ENCODE data around the gene TOR1B.

TOR1B gene

GRCh38 chr9:129815278-129815677 is 12.3 kb downstream of the TOR1B start:
- no peak for DNase-seq

GRCh38 chr9:129816501-129817435 is 13.8 kb downstream of the TOR1B start:
- no peak for DNase-seq

DNA sequence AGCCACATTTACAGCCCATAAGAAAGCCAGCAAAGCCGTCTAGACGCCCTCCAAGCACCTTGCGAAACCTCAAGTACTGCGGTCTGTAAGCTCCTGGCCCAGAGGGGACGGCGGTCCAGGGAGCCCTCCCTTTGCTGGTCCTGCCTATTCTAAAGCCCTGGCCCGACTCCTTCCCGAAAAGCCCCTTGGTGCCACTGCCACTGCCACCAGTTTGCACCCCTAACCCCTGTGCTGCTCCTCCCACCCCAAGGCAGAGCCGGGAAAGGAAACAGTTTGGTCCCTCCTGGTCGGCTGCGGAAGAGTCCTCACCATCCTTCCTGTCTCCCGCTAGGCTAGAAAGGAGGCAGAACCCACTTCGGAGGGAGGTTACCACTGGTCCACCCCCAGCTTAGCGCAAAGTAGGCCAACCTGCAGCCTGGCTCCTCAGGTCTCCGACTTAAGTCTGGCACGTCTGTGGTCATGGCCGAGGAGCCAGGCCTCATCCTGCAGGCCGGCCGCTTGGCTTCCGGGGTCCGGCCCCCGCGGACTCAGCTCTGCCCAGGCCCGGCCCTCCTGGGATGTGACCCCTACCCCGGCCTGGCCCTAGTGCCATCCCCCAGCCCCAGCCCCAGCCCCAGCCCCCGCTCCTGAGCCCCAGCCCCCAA is 20.0 kb downstream of the TOR1B start:
- DNase-seq, result no peak

DNA sequence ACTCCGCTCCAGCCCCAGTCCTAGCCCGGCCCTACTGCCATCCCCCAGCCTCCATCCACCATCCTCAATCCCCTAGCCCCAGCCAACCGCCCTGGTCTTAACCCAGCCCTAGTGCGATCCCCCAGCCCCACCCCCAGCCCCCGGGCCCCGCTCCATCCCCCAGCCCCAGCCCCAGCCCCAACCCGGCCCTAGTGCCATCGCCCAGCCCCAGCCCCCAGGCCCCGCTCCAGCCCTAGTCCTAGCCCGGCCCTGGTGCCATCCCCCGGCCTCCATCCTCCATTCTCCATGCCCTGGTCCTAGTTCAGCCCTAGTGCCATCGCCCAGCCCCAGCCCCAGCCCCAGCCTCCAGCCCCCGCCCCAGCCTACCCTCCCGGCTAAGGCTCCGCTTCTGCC is 20.6 kb downstream of the TOR1B start:
- no peak for DNase-seq

- DNase-seq, result peak; percentile 83
Measured at GRCh38 chr9:129823935-129824601, 21.1 kb downstream of the TOR1B start, which contains the start of gene TOR1A. TOR1A (minus strand) TSS chr9:129824136; CDS start chr9:129824085, 51 bp downstream.

GRCh38 chr9:129826344-129826743 is 23.4 kb downstream of the TOR1B start:
- DNase-seq, result no peak

DNA sequence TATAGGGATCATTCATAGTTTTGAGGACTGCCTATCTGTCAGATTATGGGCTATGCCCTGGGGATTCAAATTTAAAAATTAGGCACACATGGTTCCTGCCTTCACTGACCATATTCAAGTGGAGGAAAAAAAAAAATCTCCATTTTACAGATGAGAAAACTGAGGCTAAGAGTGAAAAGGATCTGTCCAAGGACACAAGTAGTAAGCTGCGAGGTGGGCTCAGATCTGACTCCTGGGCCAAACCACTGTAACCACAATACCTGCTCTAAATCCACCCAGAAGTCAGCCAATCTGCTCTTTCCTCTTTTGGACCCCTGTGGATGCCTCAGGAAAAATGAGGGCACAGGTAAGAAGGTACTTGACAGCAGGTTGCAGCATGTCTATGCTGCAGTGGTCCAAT is 23.8 kb downstream of the TOR1B start:
- no peak for DNase-seq

- DNase-seq, result no peak
Measured at GRCh38 chr9:129828051-129828450, 25.1 kb downstream of the TOR1B start.

DNA sequence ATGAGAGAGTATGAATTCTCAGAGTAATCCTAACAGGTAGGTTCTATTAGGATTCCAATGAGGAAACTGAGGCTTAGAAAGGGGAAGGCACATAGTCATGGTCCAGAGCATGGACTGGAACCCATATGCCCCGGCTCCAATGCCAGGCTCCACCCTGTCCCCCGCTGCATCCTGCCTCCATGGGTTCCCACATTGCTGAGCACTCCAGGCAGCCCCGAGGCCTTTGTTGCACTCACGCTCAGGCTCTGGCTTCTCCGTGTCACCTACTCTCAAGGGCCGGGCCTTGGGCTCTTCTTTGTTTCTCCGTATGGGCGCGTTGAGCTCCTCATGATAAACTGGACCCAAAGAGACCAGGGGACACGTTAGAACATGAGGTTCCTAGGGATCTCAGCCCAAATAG is 26.0 kb downstream of the TOR1B start:
- no peak for DNase-seq

DNA sequence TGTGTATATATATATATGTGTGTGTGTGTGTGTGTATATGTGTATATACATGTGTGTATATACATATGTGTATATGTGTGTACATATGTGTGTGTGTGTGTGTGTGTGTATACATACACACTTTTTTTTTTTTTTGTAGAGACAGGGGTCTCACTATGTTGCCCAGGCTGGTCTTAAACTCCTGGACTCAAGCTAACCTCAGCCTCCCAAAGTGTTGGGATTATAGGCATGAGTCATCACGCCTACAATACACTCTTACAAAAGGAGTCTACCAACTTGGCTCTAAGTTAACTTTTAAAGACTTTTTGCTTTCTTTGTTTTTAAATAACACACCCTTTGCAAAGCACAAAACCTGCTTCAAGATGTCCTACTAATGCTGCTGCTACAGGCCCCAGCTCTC is 30.0 kb downstream of the TOR1B start:
- no peak for DNase-seq

GRCh38 chr9:129834489-129835127 is 31.6 kb downstream of the TOR1B start:
- no peak for DNase-seq

DNA sequence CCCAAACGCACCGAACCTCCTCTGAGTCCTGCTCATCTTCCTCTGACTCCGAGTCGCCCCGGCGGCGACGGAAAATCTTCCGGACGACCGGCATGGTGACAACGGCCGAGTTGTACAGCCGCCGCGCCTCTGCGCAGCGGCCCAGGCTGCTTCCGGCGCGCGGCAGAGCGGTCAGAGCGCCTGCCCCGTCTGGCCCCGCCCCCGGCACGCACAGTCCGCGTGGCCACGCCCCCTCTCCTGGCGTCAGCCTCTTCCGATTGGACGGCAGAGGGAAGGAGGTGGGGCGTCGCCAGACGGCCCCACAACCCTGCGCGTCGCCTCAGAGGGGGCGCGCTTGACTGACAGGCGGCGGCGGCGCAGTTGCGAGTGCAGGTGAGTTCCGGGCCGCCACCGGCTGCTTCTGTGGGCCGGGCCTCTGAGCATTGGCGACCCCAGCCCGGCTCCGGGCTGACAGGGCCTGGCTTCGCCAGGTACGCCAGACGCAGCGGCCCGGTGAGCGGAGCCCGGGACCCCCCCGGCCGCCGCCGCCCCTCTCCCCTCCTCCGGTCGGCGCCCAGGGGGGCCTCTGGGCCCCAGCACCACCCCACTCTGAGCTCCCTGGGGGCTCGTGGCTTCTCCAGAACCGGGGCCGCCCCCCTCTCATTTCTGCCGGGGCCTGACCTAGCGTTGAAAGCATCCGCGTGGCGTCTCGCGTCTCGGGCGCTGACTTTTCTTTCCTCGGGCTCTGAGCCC is 32.3 kb downstream of the TOR1B start, which contains the start of the genes C9orf78 and USP20:
Gene C9orf78 (minus strand): TSS at position 148 of the 732 bp plus-strand sequence. CDS start 54 bp downstream, at position 94.
Gene USP20 (plus strand): TSS at position 331 of the 732 bp plus-strand sequence. CDS start 17,098 bp downstream, outside the sequence.
- DNase-seq, result peak; percentile 88

GRCh38 chr9:129835860-129836223 is 32.9 kb downstream of the TOR1B start:
- no peak for DNase-seq

DNA sequence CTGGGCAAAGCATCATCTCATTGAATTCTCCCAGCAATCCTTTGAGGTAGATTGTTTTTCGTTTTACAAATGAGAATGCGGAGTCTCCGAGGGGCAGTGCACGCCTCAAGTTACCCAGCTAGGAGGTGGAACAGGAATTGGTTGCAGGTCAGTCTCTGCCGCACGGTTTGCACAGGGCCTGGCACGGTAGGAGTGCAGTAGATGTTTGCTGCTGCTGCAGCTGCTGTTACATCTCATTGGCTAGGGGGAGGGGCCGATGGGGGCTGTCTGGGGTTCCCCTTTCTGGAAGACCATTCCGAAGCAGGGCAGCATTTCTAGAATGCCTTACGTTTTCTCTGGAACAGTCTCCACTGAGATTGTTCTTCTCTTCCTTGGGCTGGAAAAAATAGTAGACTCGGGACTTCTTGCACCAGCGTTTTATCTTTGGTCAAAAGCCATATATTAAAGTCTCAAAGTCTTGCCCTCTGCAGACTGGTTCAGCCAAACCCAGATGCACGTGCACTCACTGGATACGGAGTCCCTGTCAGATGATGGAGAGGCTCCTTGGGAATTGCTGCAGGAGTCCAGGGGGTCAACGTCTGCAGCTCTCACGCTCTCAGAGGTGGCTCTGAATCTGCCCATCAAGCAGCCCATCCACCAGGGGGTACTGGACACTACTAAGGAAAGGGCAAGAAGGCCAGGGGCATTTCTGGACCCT is 33.5 kb downstream of the TOR1B start:
- DNase-seq, result no peak

DNA sequence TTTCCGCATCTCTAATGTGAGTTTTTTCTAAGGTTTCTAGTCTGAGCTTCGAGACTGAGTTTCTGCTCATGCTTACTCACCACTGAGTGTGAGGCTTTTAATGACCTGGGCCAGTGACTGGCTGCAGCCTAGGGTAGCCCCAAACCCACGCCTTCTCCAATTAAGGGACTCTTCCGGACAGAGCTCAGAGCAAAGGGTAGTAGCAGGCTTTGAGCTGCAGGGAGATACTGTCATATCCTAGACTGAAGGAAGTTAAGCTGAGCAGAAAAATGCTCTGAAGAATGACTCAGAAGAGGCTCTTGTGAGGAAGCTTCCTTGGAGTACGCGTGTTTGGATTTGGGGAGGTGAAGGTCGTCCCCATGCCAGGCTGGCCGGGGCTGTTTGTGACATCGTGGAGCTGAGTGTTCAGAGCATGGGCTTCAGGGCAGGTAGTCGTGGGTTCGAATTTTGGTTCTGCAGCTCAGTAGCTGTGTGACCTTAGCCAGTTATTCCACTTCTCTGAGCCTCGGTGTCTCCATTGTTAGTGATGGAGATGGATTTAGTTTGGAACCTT is 35.8 kb downstream of the TOR1B start:
- no peak for DNase-seq

DNA sequence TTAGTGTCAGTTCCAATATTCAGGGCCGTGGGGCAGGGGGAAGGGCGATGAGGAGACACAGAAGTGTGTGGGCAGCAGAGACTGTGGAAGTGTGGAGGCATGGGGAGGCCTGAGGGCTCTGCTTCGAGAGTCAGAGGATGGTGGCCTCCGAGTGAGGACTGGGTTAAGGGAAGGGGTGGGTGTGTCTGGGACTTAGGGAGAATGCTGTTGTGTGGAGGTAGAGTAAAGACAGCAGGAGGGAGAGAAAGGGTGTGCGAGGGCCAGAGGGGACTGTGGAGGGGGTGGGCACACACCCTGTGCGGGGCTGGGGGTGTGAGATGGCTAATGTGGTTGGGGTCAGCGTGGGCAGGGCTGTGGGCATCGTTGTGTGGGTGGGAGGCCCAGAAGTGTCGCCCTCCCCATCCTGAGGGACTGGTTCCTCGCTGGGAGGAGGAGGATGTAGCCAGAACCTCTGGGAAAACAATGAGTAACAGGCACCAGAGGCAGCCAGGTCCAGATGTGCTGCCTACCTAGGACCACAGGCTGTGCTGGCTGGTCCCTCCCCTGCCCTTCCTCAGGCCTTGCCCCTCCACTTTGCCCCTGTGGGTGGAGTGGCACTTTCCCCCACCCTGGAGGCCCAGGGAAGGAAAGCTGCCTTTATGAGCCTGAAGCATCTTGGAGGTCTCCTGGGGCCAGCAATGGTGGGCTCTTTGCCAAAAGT is 36.5 kb downstream of the TOR1B start:
- no peak for DNase-seq

- DNase-seq, result no peak
Measured at GRCh38 chr9:129840034-129840433, 37.0 kb downstream of the TOR1B start.

DNA sequence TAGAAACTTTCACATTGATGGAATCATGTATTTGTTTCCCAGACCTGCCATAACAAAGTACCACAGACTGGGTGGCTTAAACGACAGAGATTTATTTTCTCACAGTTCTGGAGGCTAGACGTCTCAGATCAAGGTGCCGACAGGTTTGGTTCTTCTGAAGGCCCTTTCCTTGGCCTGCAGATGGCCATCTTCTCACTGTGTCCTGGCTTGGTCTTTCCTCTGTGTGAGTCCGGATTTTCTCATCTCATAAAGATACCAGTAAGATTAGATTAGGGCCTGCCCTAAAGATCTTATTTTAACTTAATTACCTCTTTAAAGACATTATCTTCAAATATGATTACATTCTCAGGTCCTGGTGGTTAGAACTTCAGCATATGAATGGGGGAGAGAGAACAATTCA is 38.1 kb downstream of the TOR1B start:
- no peak for DNase-seq

GRCh38 chr9:129845373-129845772 is 42.4 kb downstream of the TOR1B start:
- DNase-seq, result no peak

GRCh38 chr9:129848712-129849441 is 45.9 kb downstream of the TOR1B start:
- no peak for DNase-seq
